Progenitor cell of endocrine pancreas (in vitro differentiated cells): ENCODE measurements around the gene PROM1. TPM values are rescaled to one million over a fixed set of nuclear protein-coding genes. Genes with fewer than 3 reads are reported as not detected.

Experiments
- DNase-seq: peaks from one replicate; pipeline ENCODE4 v3.0.0; 2021; ENCODE audit warnings: low spot score; ENCODE audit not compliant: unreplicated experiment
- H3K27ac Mint-ChIP-seq: 2 replicates; pipeline ENCODE4 v1.8.0; 2021; ENCODE audit warnings: mild to moderate bottlenecking, moderate library complexity, mixed read lengths
- H3K27me3 Mint-ChIP-seq: 2 replicates; pipeline ENCODE4 v1.8.0; 2021; ENCODE audit warnings: mixed read lengths
- H3K36me3 Mint-ChIP-seq: 2 replicates; pipeline ENCODE4 v1.8.0; 2022; ENCODE audit warnings: mixed read lengths; ENCODE audit not compliant: insufficient read depth
- H3K4me1 Mint-ChIP-seq: 2 replicates; pipeline ENCODE4 v1.8.0; 2021; ENCODE audit warnings: low read depth, mixed read lengths
- H3K4me3 Mint-ChIP-seq: 2 replicates; pipeline ENCODE4 v1.8.0; 2021; ENCODE audit warnings: low read depth, mild to moderate bottlenecking, moderate library complexity, mixed read lengths
- H3K9me3 Mint-ChIP-seq: 2 replicates; pipeline ENCODE4 v1.8.0; 2021; ENCODE audit warnings: low read depth, mixed read lengths
- CTCF ChIP-seq: fragments of 200-600 bp; sonication (generic); IDR thresholded peaks from one replicate; pipeline ENCODE4 v1.5.0; 2021; ENCODE audit warnings: antibody characterized with exemption, mild to moderate bottlenecking; ENCODE audit not compliant: unreplicated experiment
- total RNA-seq: library from RNA; stranded (reverse); gene quantifications from 2 replicates; pipeline ENCODE4 v1.2.1, GENCODE V29; 2021

Gene PROM1
- total RNA-seq, 1 donor from 2014 or later: 105 TPM

- no peak for DNase-seq
- TF ChIP-seq CTCF: no peak
- Mint-ChIP-seq H3K4me3 (no peak overlapping the region), H3K4me1 (no peaks in the 10 kb centered on the region), H3K27me3 (peaks cover 8% of the 10 kb centered on the region), H3K36me3 (no peaks in the 10 kb centered on the region), H3K9me3 (no peaks in the 10 kb centered on the region), H3K27ac (no peak overlapping the region)
Observed at GRCh38 chr4:15934259-15934658, 149.6 kb downstream of the PROM1 start.

- H3K4me3 Mint-ChIP-seq: no peak overlapping the region
- no peaks in the 10 kb centered on the region for H3K4me1 Mint-ChIP-seq
- H3K27me3 Mint-ChIP-seq: peaks cover 5% of the 10 kb centered on the region
- no peak for DNase-seq
- no peak overlapping the region for H3K27ac Mint-ChIP-seq
- no peaks in the 10 kb centered on the region for H3K36me3 Mint-ChIP-seq
- H3K9me3 Mint-ChIP-seq: no peaks in the 10 kb centered on the region
- TF ChIP-seq CTCF: no peak
Observed at GRCh38 chr4:15931451-15932210, 152.2 kb downstream of the PROM1 start.

GRCh38 chr4:15930314-15930713, 153.5 kb downstream of the PROM1 start:
- no peak overlapping the region for H3K27ac Mint-ChIP-seq
- no peaks in the 10 kb centered on the region for H3K4me1 Mint-ChIP-seq
- no peaks in the 10 kb centered on the region for H3K36me3 Mint-ChIP-seq
- no peak for DNase-seq
- H3K4me3 Mint-ChIP-seq: no peak overlapping the region
- H3K27me3 Mint-ChIP-seq: peaks cover 5% of the 10 kb centered on the region
- TF ChIP-seq CTCF: no peak
- no peaks in the 10 kb centered on the region for H3K9me3 Mint-ChIP-seq

GRCh38 chr4:15929540-15929939, 154.3 kb downstream of the PROM1 start:
- no peaks in the 10 kb centered on the region for H3K36me3 Mint-ChIP-seq
- no peak overlapping the region for H3K4me3 Mint-ChIP-seq
- H3K4me1 Mint-ChIP-seq: no peaks in the 10 kb centered on the region
- H3K27me3 Mint-ChIP-seq: peaks cover 7% of the 10 kb centered on the region
- H3K27ac Mint-ChIP-seq: no peak overlapping the region
- TF ChIP-seq CTCF: no peak
- no peak for DNase-seq
- H3K9me3 Mint-ChIP-seq: no peaks in the 10 kb centered on the region

- DNase-seq: no peak
- H3K27ac Mint-ChIP-seq: no peak overlapping the region
- no peaks in the 10 kb centered on the region for H3K36me3 Mint-ChIP-seq
- peaks cover 10% of the 10 kb centered on the region for H3K27me3 Mint-ChIP-seq
- H3K4me3 Mint-ChIP-seq: no peak overlapping the region
- no peaks in the 10 kb centered on the region for H3K9me3 Mint-ChIP-seq
- TF ChIP-seq CTCF: no peak
- no peaks in the 10 kb centered on the region for H3K4me1 Mint-ChIP-seq
Observed at GRCh38 chr4:15928883-15929282, 154.9 kb downstream of the PROM1 start.
